HepG2 (cell line): ENCODE data around the gene ARHGAP45. TPM values are rescaled to one million over a fixed set of nuclear protein-coding genes. Genes with fewer than 3 reads are reported as not detected.
A peak's percentile ranks its signal among the peaks of the same experiment; 100 is the strongest.
"Not testable (repeated sequence)": the region's sequence is repeated elsewhere in the genome, so short reads cannot be mapped to it uniquely, and the experiment has no call there.

Experiments
- ATAC-seq: fragments of 200-7000 bp; cut with Tn5 transposase; 3 replicates; pipeline ENCODE4 v1.9.1; 2020; ENCODE audit warnings: mild to moderate bottlenecking, moderate library complexity
- BruUV-seq: library from RNA; stranded (reverse); fragments of 400-500 nt; replicated peaks from 2 replicates; lab custom pipeline; 2021; lab: Mats Ljungman, UMichigan
- CTCF ChIA-PET: fragments of 300-600 bp; formaldehyde crosslinking; extraction: SDS; loops from one replicate; lab custom pipeline; 2021; ENCODE audit warnings: low total read pairs, inconsistent platforms, low intra/inter-chr PET ratio; lab: Yijun Ruan, JAX
- POLR2A ChIA-PET: fragments of 350-600 bp; sonication (Branson Sonifier 250); formaldehyde crosslinking; loops from one replicate; lab custom pipeline; 2020; ENCODE audit warnings: antibody characterized with exemption, inconsistent platforms; lab: Yijun Ruan, JAX
- DNase-seq: peaks from one replicate; pipeline ENCODE4 v3.0.0-alpha.2; 2015; ENCODE audit warnings: low spot score
- FAIRE-seq: peaks from 3 replicates; lab custom pipeline; 2011; peaks lifted over from hg19 to GRCh38; lab: Jason Lieb, UNC
- H2AFZ ChIP-seq: one replicate; pipeline ENCODE4 v1.6.1; 2011; ENCODE audit warnings: low read length, inconsistent platforms
- H3K27ac ChIP-seq: fragments of 300-600 bp; 3 replicates; pipeline ENCODE4 v1.8.0; 2011; ENCODE audit warnings: mixed run types, mild to moderate bottlenecking, mixed read lengths, low read length, inconsistent platforms; ENCODE audit not compliant: insufficient read depth; ENCODE audit errors: extremely low read length
- H3K27me3 ChIP-seq, 2 experiments: fragments of 200-600 bp in 1 of 2; 2 replicates in 1 of 2; 3 replicates in 1 of 2; pipeline versions ENCODE4 v1.6.0 to v1.8.0; 2011; ENCODE audit warnings: low read length in 2 of 2, mild to moderate bottlenecking in 2 of 2, moderate library complexity in 2 of 2, inconsistent platforms in 1 of 2; ENCODE audit not compliant: insufficient read depth in 2 of 2, control insufficient read depth in 1 of 2
- H3K36me3 ChIP-seq, 2 experiments: fragments of 200-600 bp in 1 of 2; replicated peaks in 1 of 2; 2 replicates in 1 of 2; 3 replicates in 1 of 2; pipeline versions ENCODE4 v1.5.1 to v1.8.0; 2011; ENCODE audit warnings: low read length in 2 of 2, inconsistent platforms in 1 of 2; ENCODE audit not compliant: insufficient read depth in 2 of 2, control insufficient read depth in 1 of 2
- H3K4me1 ChIP-seq: 2 replicates; pipeline ENCODE4 v1.5.1; 2012; ENCODE audit warnings: low read length, inconsistent platforms; ENCODE audit not compliant: insufficient read depth
- H3K4me2 ChIP-seq: 2 replicates; pipeline ENCODE4 v1.6.0; 2011; ENCODE audit warnings: low read depth, low read length, inconsistent platforms
- H3K4me3 ChIP-seq, 3 experiments: fragments of 200-600 bp in 1 of 3; sonication (generic), shearing (Covaris generic) in 1 of 3; replicated peaks in 1 of 3; 2 replicates each; pipeline ENCODE4 v1.5.1; 2011 to 2016; ENCODE audit warnings: low read length in 3 of 3, inconsistent platforms in 2 of 3, low read depth in 2 of 3, mild to moderate bottlenecking in 2 of 3, control low read depth in 1 of 3, mixed read lengths in 1 of 3; ENCODE audit not compliant: insufficient read depth in 1 of 3
- H3K79me2 ChIP-seq: one replicate; pipeline ENCODE4 v1.6.1; 2011; ENCODE audit warnings: low read length, inconsistent platforms; ENCODE audit not compliant: insufficient read depth
- H3K9ac ChIP-seq: 2 replicates; pipeline ENCODE4 v1.6.0; 2011; ENCODE audit warnings: mild to moderate bottlenecking, low read depth, low read length, inconsistent platforms; ENCODE audit not compliant: insufficient read depth
- H3K9me3 ChIP-seq: 2 replicates; pipeline ENCODE4 v1.5.1; 2012; ENCODE audit warnings: mild to moderate bottlenecking, low read length
- H4K20me1 ChIP-seq: 2 replicates; pipeline ENCODE4 v1.6.0; 2011; ENCODE audit warnings: inconsistent platforms, mild to moderate bottlenecking, low read length, moderate library complexity; ENCODE audit not compliant: insufficient read depth
- HNRNPK ChIP-seq: fragments of 200-400 bp; formaldehyde crosslinking; IDR thresholded peaks from 2 replicates; pipeline ENCODE4 v1.6.1; 2018; ENCODE audit warnings: low read length, low read depth, moderate library complexity, mild to moderate bottlenecking; ENCODE audit not compliant: poor library complexity, severe bottlenecking
- KMT2A ChIP-seq: sonication (generic); formaldehyde crosslinking; IDR thresholded peaks from 2 replicates; pipeline ENCODE4 v1.4.0; 2020; ENCODE audit warnings: missing genetic modification reagents
- PHF21A ChIP-seq: sonication (generic); formaldehyde crosslinking; IDR thresholded peaks from 2 replicates; pipeline ENCODE4 v1.5.0; 2020; ENCODE audit warnings: mild to moderate bottlenecking, missing genetic modification reagents
- POGK ChIP-seq: sonication (generic); formaldehyde crosslinking; conservative IDR thresholded peaks from 2 replicates; pipeline ENCODE4 v1.8.0; 2022; ENCODE audit warnings: mild to moderate bottlenecking, moderate library complexity, missing genetic modification reagents
- POLR2G ChIP-seq: fragments of 200-400 bp; formaldehyde crosslinking; IDR thresholded peaks from 2 replicates; pipeline ENCODE4 v1.6.1; 2018; ENCODE audit warnings: mild to moderate bottlenecking, low read depth, low read length, moderate library complexity
- ZFX ChIP-seq: sonication (generic); formaldehyde crosslinking; IDR thresholded peaks from 2 replicates; pipeline ENCODE4 v1.4.0; 2020; ENCODE audit warnings: mild to moderate bottlenecking, low read depth, missing genetic modification reagents, moderate library complexity
- ZNF121 ChIP-seq: sonication (generic); formaldehyde crosslinking; IDR thresholded peaks from 2 replicates; pipeline ENCODE4 v1.5.0; 2020; ENCODE audit warnings: mild to moderate bottlenecking, missing genetic modification reagents
- ZNF773 ChIP-seq: sonication (generic); formaldehyde crosslinking; IDR thresholded peaks from 2 replicates; pipeline ENCODE4 v1.4.0; 2020; ENCODE audit warnings: missing genetic modification reagents, borderline replicate concordance
- WGBS: methylation state at CpG from one replicate; pipeline ENCODE4 v1.1.6; 2017; ENCODE audit warnings: low lambda C conversion rate; 5-methylcytosine and 5-hydroxymethylcytosine counted together
- in situ Hi-C: cut with HindIII; loops from 2 replicates; pipeline ENCODE4 v1.10.0; 2017; ENCODE audit warnings: low pct_unique_long_range_greater_than_20kb; ENCODE audit not compliant: extremely low pct_ligation_motif_present
- intact Hi-C: fragments of 100-400 bp; cut with micrococcal nuclease; formaldehyde crosslinking; loops from one replicate; pipeline ENCODE4 v1.10.0; 2022; ENCODE audit not compliant: unreplicated experiment
- polyA plus RNA-seq, 8 experiments: library from polyadenylated mRNA; depleted of rRNA in 3 of 8; stranded (reverse) in 7 of 8; unstranded in 1 of 8; fragments of >200 nt; fragmentation: Illumina TruSeq in 4 of 8; extraction: Trizol in 4 of 8; gene quantifications; 2 replicates each; pipeline versions ENCODE4 v1.2.1 to v1.2.3, GENCODE V29; 2011 to 2016; ENCODE audit warnings: low read depth in 4 of 8, missing spikeins in 1 of 8, mixed read lengths in 1 of 8; ENCODE audit not compliant: insufficient read depth in 1 of 8
- total RNA-seq, 5 experiments: library from RNA; depleted of rRNA; stranded (reverse); fragments of >200 nt; fragmentation: Illumina TruSeq; extraction: Trizol; gene quantifications; 2 replicates each; pipeline ENCODE4 v1.2.3, GENCODE V29; 2016; ENCODE audit warnings: low read depth in 1 of 5

ARHGAP45 gene
- total and polyA plus RNA-seq, 2 of the 13 experiments (the other 11 are each of a cell fraction or from before 2014, with no cell fraction given): 0.84 to 32.0 TPM

DNA sequence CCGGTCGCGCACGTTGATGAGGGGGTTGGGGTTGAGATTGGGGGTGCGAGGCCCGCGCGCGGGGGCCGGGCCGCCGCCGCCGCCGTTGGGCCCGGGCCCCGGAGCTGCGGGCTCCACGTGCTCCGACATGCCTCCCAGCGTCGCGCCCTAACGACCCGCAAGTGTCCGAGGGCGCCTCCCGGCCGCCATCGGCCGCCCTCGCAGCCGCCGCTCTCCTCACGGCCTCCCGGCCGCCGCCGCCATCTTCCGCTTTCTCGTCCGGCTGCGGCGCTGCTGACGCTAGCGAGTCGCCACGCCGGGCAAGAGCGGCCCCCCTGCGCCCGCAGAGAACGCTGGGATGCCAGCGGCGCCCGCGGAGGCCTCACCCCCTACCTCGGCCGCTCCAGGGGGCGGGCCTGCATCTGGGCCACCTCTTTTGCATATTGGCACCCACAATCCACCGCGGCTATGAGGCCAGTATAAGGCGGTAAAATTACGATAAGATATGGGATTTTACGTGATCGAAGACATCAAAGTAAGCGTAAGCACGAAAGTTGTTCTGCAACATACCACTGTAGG is 46.0 kb upstream of the ARHGAP45 start, which contains the start of gene TMEM259 (continued):
- TF ChIP-seq POLR2G: peak; percentile 85
- TF ChIP-seq PHF21A: peak; percentile 49; the same call in 1 of the 2 replicates
- peak; percentile 97; the same call in 1 of the 2 replicates for TF ChIP-seq POGK (CRISPR knock-in tag)
- TF ChIP-seq ZNF773 (CRISPR knock-in tag): no peak
- peak; percentile 70 for TF ChIP-seq ZFX (CRISPR knock-in tag)
- peak; percentile 39 for TF ChIP-seq HNRNPK
- TF ChIP-seq KMT2A (CRISPR knock-in tag): peak; percentile 71; the same call in 1 of the 2 replicates

- H3K9me3 ChIP-seq, intact Hi-C loops, H3K4me3 ChIP-seq, DNase-seq, CTCF ChIA-PET, in situ Hi-C loops, H3K36me3 ChIP-seq, H3K9ac ChIP-seq, H3K27me3 ChIP-seq, ATAC-seq, H3K27ac ChIP-seq, H3K4me2 ChIP-seq, H2AFZ ChIP-seq, FAIRE-seq, BruUV-seq: not testable (repeated sequence)
- POLR2A ChIA-PET: interaction anchor here (1.3 kb wide), 1 partner anchor 16 kb away, joined by 3 read pairs; the partner anchor contains the start of gene ABCA7
- Histone ChIP-seq H3K79me2 (peaks cover 36% of the 10 kb centered on the region), H3K4me1 (peaks cover 21% of the 10 kb centered on the region), H4K20me1 (peaks cover 16% of the 10 kb centered on the region)
- 47% methylated on average over 5 of the region's 5 CpGs for WGBS
- TF ChIP-seq ZNF121 (CRISPR knock-in tag): 0 out of 2 replicates have a peak, but pooled peaks have one; percentile 55
Measured at GRCh38 chr19:1023883-1024188, 43.1 kb upstream of the ARHGAP45 start.

GRCh38 chr19:1025080-1025479 is 41.9 kb upstream of the ARHGAP45 start:
- intact Hi-C loops, H2AFZ ChIP-seq, BruUV-seq, ATAC-seq, H3K9me3 ChIP-seq, H3K9ac ChIP-seq, H3K4me3 ChIP-seq, H3K27me3 ChIP-seq, H3K36me3 ChIP-seq, CTCF ChIA-PET, FAIRE-seq, H3K27ac ChIP-seq, in situ Hi-C loops, DNase-seq, H4K20me1 ChIP-seq: not testable (repeated sequence)
- 43% methylated on average over 6 of the region's 6 CpGs for WGBS
- POLR2A ChIA-PET: interaction anchor here (1.2 to 6.7 kb wide), 5 partner anchors 15 to 88 kb away, joined by 3 to 71 read pairs (median 6); partner anchors contain the start of genes ABCA7 and WDR18
- peaks cover 24% of the 10 kb centered on the region for H3K4me1 ChIP-seq
- H3K4me2 ChIP-seq: peak overlapping the region; percentile 97; the same call in 1 of the 2 replicates
- peaks cover 34% of the 10 kb centered on the region for H3K79me2 ChIP-seq
